H1 (cell line): ENCODE data around the gene SMARCB1. TPM values are rescaled to one million over a fixed set of nuclear protein-coding genes. Genes with fewer than 3 reads are reported as not detected.

Experiments
- CTCF ChIA-PET: fragments of 300-600 bp; sonication (Branson Sonifier 250); formaldehyde crosslinking; loops from one replicate; lab custom pipeline; 2021; ENCODE audit not compliant: partially characterized antibody; lab: Charles Lee
- POLR2A ChIA-PET: fragments of 300-600 bp; sonication (Branson Sonifier 250); formaldehyde crosslinking; loops from one replicate; lab custom pipeline; 2021; ENCODE audit warnings: inconsistent platforms; ENCODE audit not compliant: partially characterized antibody; lab: Charles Lee
- DNase-seq, 2 experiments: peaks; one replicate each; pipeline versions ENCODE4 v3.0.0 to v3.0.0-alpha.2; 2010 to 2022; ENCODE audit warnings: low spot score in 2 of 2, low read depth in 1 of 2, mixed read lengths in 1 of 2
- FAIRE-seq: peaks from 2 replicates; lab custom pipeline; 2011; peaks lifted over from hg19 to GRCh38; lab: Jason Lieb, UNC
- H2AFZ ChIP-seq: 2 replicates; pipeline ENCODE4 v1.8.1; 2012; ENCODE audit warnings: low read length, inconsistent platforms
- H2AK5ac ChIP-seq: 2 replicates; pipeline ENCODE4 v1.6.1; 2013; ENCODE audit warnings: low read depth, low read length
- H2BK120ac ChIP-seq: replicated peaks from 2 replicates; pipeline ENCODE3; 2013; ENCODE audit warnings: low read depth, low read length, inconsistent platforms
- H2BK12ac ChIP-seq: 2 replicates; pipeline ENCODE4 v1.6.1; 2013; ENCODE audit warnings: low read depth, low read length
- H2BK15ac ChIP-seq: 2 replicates; pipeline ENCODE4 v1.6.1; 2013; ENCODE audit warnings: low read length
- H2BK20ac ChIP-seq: 2 replicates; pipeline ENCODE4 v1.6.1; 2013; ENCODE audit warnings: low read length
- H2BK5ac ChIP-seq: 2 replicates; pipeline ENCODE4 v1.6.1; 2013; ENCODE audit warnings: low read depth, low read length
- H3K14ac ChIP-seq: 2 replicates; pipeline ENCODE4 v1.6.1; 2013; ENCODE audit warnings: inconsistent platforms; ENCODE audit not compliant: insufficient read length
- H3K18ac ChIP-seq: 2 replicates; pipeline ENCODE4 v1.6.1; 2013; ENCODE audit warnings: low read length; ENCODE audit errors: extremely low read depth
- H3K23ac ChIP-seq: 2 replicates; pipeline ENCODE4 v1.6.1; 2013; ENCODE audit warnings: inconsistent platforms; ENCODE audit not compliant: insufficient read length
- H3K23me2 ChIP-seq: 2 replicates; pipeline ENCODE4 v1.6.1; 2013; ENCODE audit warnings: low read depth, low read length
- H3K27ac ChIP-seq: 2 replicates; pipeline ENCODE4 v1.6.1; 2011; ENCODE audit warnings: low read depth, low read length, inconsistent platforms
- H3K27me3 ChIP-seq, 4 experiments: replicated peaks in 1 of 4; 1 replicate in 1 of 4; 2 replicates in 3 of 4; pipeline versions ENCODE4 v1.6.1 to v1.8.1; 2011 to 2013; ENCODE audit warnings: low read length in 3 of 4, mild to moderate bottlenecking in 3 of 4, inconsistent platforms in 2 of 4, mixed read lengths in 2 of 4, moderate library complexity in 1 of 4; ENCODE audit not compliant: control insufficient read depth in 3 of 4, insufficient read depth in 3 of 4; ENCODE audit errors: extremely low read depth in 1 of 4
- H3K36me3 ChIP-seq, 4 experiments: 2 replicates each; pipeline versions ENCODE4 v1.6.1 to v1.8.1; 2011 to 2013; ENCODE audit warnings: mild to moderate bottlenecking in 4 of 4, low read length in 3 of 4, moderate library complexity in 2 of 4, control low read depth in 1 of 4, inconsistent platforms in 1 of 4; ENCODE audit not compliant: insufficient read depth in 4 of 4, control insufficient read depth in 2 of 4
- H3K4ac ChIP-seq: replicated peaks from 2 replicates; pipeline ENCODE3; 2013; ENCODE audit warnings: low read length, low read depth, mixed read lengths, inconsistent platforms; ENCODE audit not compliant: insufficient read length
- H3K4me1 ChIP-seq, 4 experiments: replicated peaks in 1 of 4; 1 replicate in 1 of 4; 2 replicates in 3 of 4; pipeline versions ENCODE4 v1.6.1 to v1.8.1; 2011 to 2013; ENCODE audit warnings: low read length in 3 of 4, inconsistent platforms in 2 of 4, mixed read lengths in 1 of 4; ENCODE audit not compliant: insufficient read depth in 4 of 4, control insufficient read depth in 3 of 4
- H3K4me2 ChIP-seq, 2 experiments: 2 replicates each; pipeline versions ENCODE4 v1.6.1 to v1.8.1; 2011 to 2013; ENCODE audit warnings: low read depth in 2 of 2, low read length in 2 of 2, control low read depth in 1 of 2, inconsistent platforms in 1 of 2, mild to moderate bottlenecking in 1 of 2; ENCODE audit not compliant: insufficient read depth in 1 of 2
- H3K4me3 ChIP-seq, 4 experiments: fragments of 200-600, 300-600 bp in 1 of 4; sonication (generic), shearing (Covaris generic), sonication (Bioruptor Twin) in 1 of 4; 2 replicates each; pipeline versions ENCODE4 v1.5.1 to v1.8.1; 2011 to 2016; ENCODE audit warnings: low read length in 4 of 4, low read depth in 3 of 4, control low read depth in 2 of 4, inconsistent platforms in 2 of 4, mild to moderate bottlenecking in 2 of 4, mixed read lengths in 1 of 4, moderate library complexity in 1 of 4; ENCODE audit not compliant: insufficient read depth in 2 of 4; ENCODE audit errors: extremely low read depth in 1 of 4
- H3K56ac ChIP-seq: replicated peaks from 2 replicates; pipeline ENCODE3; 2013; ENCODE audit warnings: low read depth, mild to moderate bottlenecking, mixed read lengths, low read length, inconsistent platforms; ENCODE audit not compliant: insufficient read length
- H3K79me1 ChIP-seq: 2 replicates; pipeline ENCODE4 v1.6.1; 2013; ENCODE audit warnings: low read depth, low read length, control low read depth
- H3K79me2 ChIP-seq, 2 experiments: 2 replicates each; pipeline versions ENCODE4 v1.6.1 to v1.8.1; 2012 to 2013; ENCODE audit warnings: low read length in 2 of 2, mild to moderate bottlenecking in 2 of 2, inconsistent platforms in 1 of 2; ENCODE audit not compliant: insufficient read depth in 2 of 2, control insufficient read depth in 1 of 2
- H3K9ac ChIP-seq, 4 experiments: replicated peaks in 1 of 4; 1 replicate in 1 of 4; 2 replicates in 3 of 4; pipeline versions ENCODE4 v1.6.1 to v1.8.1; 2011 to 2013; ENCODE audit warnings: low read depth in 3 of 4, low read length in 3 of 4, control low read depth in 2 of 4, mild to moderate bottlenecking in 2 of 4, moderate library complexity in 2 of 4, inconsistent platforms in 1 of 4; ENCODE audit errors: extremely low read depth in 1 of 4
- H3K9me3 ChIP-seq, 2 experiments: 2 replicates each; pipeline versions ENCODE4 v1.6.1 to v1.8.1; 2012 to 2013; ENCODE audit warnings: mild to moderate bottlenecking in 2 of 2, moderate library complexity in 2 of 2, control low read depth in 1 of 2, inconsistent platforms in 1 of 2, low read depth in 1 of 2, low read length in 1 of 2, mixed read lengths in 1 of 2; ENCODE audit not compliant: insufficient read depth in 2 of 2
- H4K20me1 ChIP-seq, 2 experiments: replicated peaks in 1 of 2; 2 replicates each; pipeline versions ENCODE3 to v1.8.1; 2011 to 2013; ENCODE audit warnings: inconsistent platforms in 2 of 2, low read length in 2 of 2, mild to moderate bottlenecking in 1 of 2; ENCODE audit not compliant: insufficient read depth in 2 of 2, control insufficient read depth in 1 of 2
- H4K5ac ChIP-seq: 2 replicates; pipeline ENCODE4 v1.6.1; 2013; ENCODE audit warnings: low read length, low read depth, mixed read lengths, inconsistent platforms; ENCODE audit not compliant: insufficient read length
- H4K8ac ChIP-seq: 2 replicates; pipeline ENCODE4 v1.8.0; 2013; ENCODE audit warnings: mild to moderate bottlenecking, moderate library complexity, low read length, inconsistent platforms; ENCODE audit not compliant: insufficient read depth; ENCODE audit errors: extremely low read depth
- H4K91ac ChIP-seq: replicated peaks from 2 replicates; pipeline ENCODE3; 2013; ENCODE audit warnings: low read length, mixed read lengths, inconsistent platforms; ENCODE audit not compliant: insufficient read length
- BCL11A ChIP-seq, 2 experiments: IDR thresholded peaks; one replicate each; pipeline ENCODE4 v1.6.1; 2011; ENCODE audit warnings: low read depth in 2 of 2, low read length in 2 of 2, mild to moderate bottlenecking in 2 of 2
- CBX8 ChIP-seq: fragments of 300-800, 300-1000 bp; sonication (generic); IDR thresholded peaks from 2 replicates; pipeline ENCODE4 v1.7.1; 2016; ENCODE audit warnings: low read depth, low read length, borderline replicate concordance
- CTCF ChIP-seq, 3 experiments: IDR thresholded peaks; 1 replicate in 2 of 3; 2 replicates in 1 of 3; pipeline versions ENCODE4 v1.5.1 to v1.6.1; 2011; ENCODE audit warnings: low read length in 3 of 3, mild to moderate bottlenecking in 3 of 3, inconsistent platforms in 2 of 3, low read depth in 1 of 3, moderate library complexity in 1 of 3; ENCODE audit not compliant: insufficient read depth in 1 of 3; ENCODE audit errors: control extremely low read depth in 1 of 3
- EP300 ChIP-seq, 2 experiments: IDR thresholded peaks; 1 replicate in 1 of 2; 2 replicates in 1 of 2; pipeline ENCODE4 v1.6.1; 2011 to 2012; ENCODE audit warnings: low read depth in 2 of 2, low read length in 2 of 2, mild to moderate bottlenecking in 2 of 2, borderline replicate concordance in 1 of 2, inconsistent platforms in 1 of 2, moderate library complexity in 1 of 2
- RAD21 ChIP-seq, 2 experiments: IDR thresholded peaks in 1 of 2; conservative IDR thresholded peaks in 1 of 2; 2 replicates each; pipeline ENCODE4 v1.6.1; 2011; ENCODE audit warnings: low read depth in 2 of 2, low read length in 2 of 2, improper control_type of control experiment in 1 of 2, inconsistent platforms in 1 of 2, mild to moderate bottlenecking in 1 of 2, moderate library complexity in 1 of 2
- SIN3A ChIP-seq, 2 experiments: IDR thresholded peaks in 1 of 2; conservative IDR thresholded peaks in 1 of 2; 2 replicates each; pipeline ENCODE4 v1.6.1; 2011 to 2012; ENCODE audit warnings: low read length in 2 of 2, improper control_type of control experiment in 1 of 2, low read depth in 1 of 2, mild to moderate bottlenecking in 1 of 2
- SIX5 ChIP-seq: IDR thresholded peaks from 2 replicates; pipeline ENCODE4 v1.6.1; 2011; ENCODE audit warnings: mild to moderate bottlenecking, low read depth, low read length
- USF2 ChIP-seq: IDR thresholded peaks from 2 replicates; pipeline ENCODE4 v1.6.1; 2011; ENCODE audit warnings: low read length, improper control_type of control experiment
- WGBS, 2 experiments: shearing (Covaris generic) in 1 of 2; methylation state at CpG; one replicate each; pipeline versions ENCODE4 v1.1.6 to v1.1.7; 2013 to 2015; ENCODE audit warnings: low lambda C conversion rate in 2 of 2, mixed read lengths in 2 of 2, inconsistent platforms in 1 of 2, low coverage in 1 of 2, missing lambda C conversion rate in 1 of 2; ENCODE audit not compliant: insufficient replicate concordance in 2 of 2, insufficient coverage in 1 of 2, insufficient read length in 1 of 2; ENCODE audit errors: extremely low coverage in 1 of 2, missing lambda C conversion rate in 1 of 2; 5-methylcytosine and 5-hydroxymethylcytosine counted together
- polyA plus RNA-seq, 7 experiments: library from polyadenylated mRNA; depleted of rRNA in 3 of 7; stranded (reverse) in 5 of 7; unstranded in 2 of 7; fragments of >200 nt in 5 of 7; fragments of 200-250 nt in 2 of 7; gene quantifications; 1 replicate in 5 of 7; 2 replicates in 1 of 7; 4 replicates in 1 of 7; pipeline versions ENCODE4 v1.2.1 to v1.2.3, GENCODE V29; 2011 to 2013; ENCODE audit warnings: missing spikeins in 2 of 7, mixed read lengths in 2 of 7
- total RNA-seq: library from RNA; stranded (reverse); fragmentation: NEBNext Ultra II Directional; extraction: Animal tissue kit (Norgen Biotek cat#: 25700); gene quantifications from 2 replicates; pipeline ENCODE4 v1.2.1, GENCODE V29; 2021

Gene SMARCB1
- total and polyA plus RNA-seq, 2 of the 8 experiments (the other 6 are each of a cell fraction or from before 2014, with no cell fraction given): 116 to 145 TPM

- H3K14ac ChIP-seq: no peak overlapping the region
- no peak overlapping the region for H2AFZ ChIP-seq
- H4K91ac ChIP-seq: no peak overlapping the region
- H2AK5ac ChIP-seq: no peak overlapping the region
- no peak overlapping the region for H2BK5ac ChIP-seq
- no peak overlapping the region for H2BK15ac ChIP-seq
- no peak overlapping the region for H3K4me3 ChIP-seq
- DNase-seq (peak in 1 of 2 experiments; percentile 55), FAIRE-seq (peak; percentile 84)
- no peak overlapping the region for H2BK12ac ChIP-seq
- no peak overlapping the region; the same call in 1 of the 2 replicates for H3K18ac ChIP-seq
- no peak overlapping the region for H4K5ac ChIP-seq
- peaks cover 6% of the 10 kb centered on the region for H3K23me2 ChIP-seq
- H3K79me2 ChIP-seq: no peaks in the 10 kb centered on the region
- no peak overlapping the region for H2BK120ac ChIP-seq
- H3K27ac ChIP-seq: no peak overlapping the region
- no peak overlapping the region for H3K23ac ChIP-seq
- H3K79me1 ChIP-seq: no peaks in the 10 kb centered on the region
- H3K4me2 ChIP-seq: no peak overlapping the region
- H3K27me3 ChIP-seq: no peaks in the 10 kb centered on the region
- ChIA-PET POLR2A (interaction anchor here (0.9 to 1.3 kb wide), 2 partner anchors 32 to 46 kb away, joined by 3 to 8 read pairs; partner anchors contain the start of gene MIF), CTCF (interaction anchor here (0.6 to 2.8 kb wide), 12 partner anchors 10 to 329 kb away, joined by 3 to 26 read pairs (median 4); partner anchors contain the start of gene MIF)
- no peak overlapping the region for H3K4ac ChIP-seq
- no peak overlapping the region; a peak in 1 of 7 replicates for H3K9ac ChIP-seq
- H3K4me1 ChIP-seq: peaks cover 0 to 10% (median 1%) of the 10 kb centered on the region in 4 experiments; a peak in 4 of 7 replicates
- no peaks in the 10 kb centered on the region for H3K9me3 ChIP-seq
- H3K36me3 ChIP-seq: no peaks in the 10 kb centered on the region
- 88% methylated on average over 3 of the region's 3 CpGs; no CpG with 5 or more reads in 1 of the 2 experiments for WGBS, 2 experiments
- TF ChIP-seq CTCF (IDR thresholded peaks at IDR 0.05; ENCODE audit: control extremely low read depth in 1 of 3, insufficient read depth in 1 of 3, low read depth in 1 of 3, low read length in 3 of 3) (peak; percentile 81 to 84 (median 81)), SIN3A (conservative IDR thresholded peaks at IDR 0.05 in 1 of 2, IDR thresholded peaks at IDR 0.05 in 1 of 2; ENCODE audit: low read depth in 1 of 2, low read length in 2 of 2) (0 out of 4 replicates have a peak, but pooled peaks of 1 of the 2 experiments have one; percentile 20), EP300 (IDR thresholded peaks at IDR 0.05; ENCODE audit: borderline replicate concordance in 1 of 2, low read depth in 2 of 2, low read length in 2 of 2) (no peak), CBX8 (no peak), RAD21 (IDR thresholded peaks at IDR 0.05 in 1 of 2, conservative IDR thresholded peaks at IDR 0.05 in 1 of 2; ENCODE audit: low read depth in 2 of 2, low read length in 2 of 2) (peak; percentile 75 to 82), USF2 (no peak), BCL11A (IDR thresholded peaks at IDR 0.05; ENCODE audit: low read depth in 2 of 2, low read length in 2 of 2) (no peak), SIX5 (no peak)
- TF ChIP-seq, all 59 proteins: peak for 3
- Histone ChIP-seq H4K8ac (no peak overlapping the region), H4K20me1 (peaks cover 0 to 6% of the 10 kb centered on the region in 2 experiments), H3K56ac (no peak overlapping the region), H2BK20ac (no peak overlapping the region)
Measured at GRCh38 chr22:23862103-23862502, 75.3 kb downstream of the SMARCB1 start.
